Smooth muscle cell (in vitro differentiated cells): ENCODE measurements around the gene DTWD1. TPM values are rescaled to one million over a fixed set of nuclear protein-coding genes. Genes with fewer than 3 reads are reported as not detected.
"Not testable (repeated sequence)": the region's sequence is repeated elsewhere in the genome, so short reads cannot be mapped to it uniquely, and the experiment has no call there.

Experiments used
- DNase-seq: peaks from one replicate; lab custom pipeline; 2025; ENCODE audit not compliant: unreplicated experiment; lab: John Stamatoyannopoulos, UW
- H2AFZ ChIP-seq: fragments of 200-600 bp; sonication (generic); 2 replicates; pipeline ENCODE4 v1.6.0; 2016; ENCODE audit warnings: antibody characterized with exemption, low read depth, mild to moderate bottlenecking
- H3F3A ChIP-seq: fragments of 200-600 bp; sonication (generic); 2 replicates; pipeline ENCODE4 v1.6.0; 2017; ENCODE audit warnings: antibody characterized with exemption, low read depth
- H3K27ac ChIP-seq: fragments of 200-600 bp; sonication (generic); 2 replicates; pipeline ENCODE4 v1.5.1; 2016; ENCODE audit warnings: low read depth, mild to moderate bottlenecking
- H3K27me3 ChIP-seq: fragments of 200-600 bp; sonication (generic); 2 replicates; pipeline ENCODE4 v1.6.1; 2016; ENCODE audit warnings: low read depth, mild to moderate bottlenecking
- H3K36me3 ChIP-seq: fragments of 200-600 bp; sonication (generic); 2 replicates; pipeline ENCODE4 v1.5.1; 2016; ENCODE audit warnings: low read depth
- H3K4me1 ChIP-seq: fragments of 200-600 bp; sonication (generic); 2 replicates; pipeline ENCODE4 v1.5.1; 2016; ENCODE audit warnings: low read depth
- H3K4me2 ChIP-seq: fragments of 200-600 bp; sonication (generic); 2 replicates; pipeline ENCODE4 v1.6.0; 2016; ENCODE audit warnings: mild to moderate bottlenecking
- H3K4me3 ChIP-seq: fragments of 200-600 bp; sonication (generic); 2 replicates; pipeline ENCODE4 v1.5.1; 2016; ENCODE audit warnings: mild to moderate bottlenecking
- H3K79me2 ChIP-seq: fragments of 200-600 bp; sonication (generic); 2 replicates; pipeline ENCODE4 v1.6.0; 2016; ENCODE audit warnings: low read depth, mild to moderate bottlenecking
- H3K9ac ChIP-seq: fragments of 200-600 bp; sonication (generic); 2 replicates; pipeline ENCODE4 v1.6.0; 2016; ENCODE audit warnings: low read depth
- H3K9me3 ChIP-seq: fragments of 200-600 bp; sonication (generic); replicated peaks from 2 replicates; pipeline ENCODE4 v1.5.1; 2016; ENCODE audit warnings: low read depth
- H4K20me1 ChIP-seq: fragments of 200-600 bp; sonication (generic); 2 replicates; pipeline ENCODE4 v1.6.0; 2016; ENCODE audit warnings: low read depth
- WGBS: methylation state at CpG from one replicate; pipeline ENCODE4 v1.1.7; 2016; ENCODE audit warnings: low lambda C conversion rate; 5-methylcytosine and 5-hydroxymethylcytosine counted together
- polyA plus RNA-seq: library from polyadenylated mRNA; unstranded; fragments of >200 nt; fragmentation: Nextera tagmentation; extraction: Ambion mirVana; gene quantifications from 2 replicates; pipeline ENCODE4 v1.2.1, GENCODE V29; 2016
- total RNA-seq: library from RNA; depleted of rRNA; stranded (reverse); fragments of >200 nt; gene quantifications from 2 replicates; pipeline ENCODE4 v1.2.3, GENCODE V29; 2014
- TF ChIP-seq, protein P1 (sequence below): fragments of 200-600 bp; sonication (generic); IDR thresholded peaks from 2 replicates; pipeline ENCODE4 v1.5.1; 2017; ENCODE audit warnings: borderline replicate concordance, mild to moderate bottlenecking, antibody characterized with exemption; ENCODE audit not compliant: insufficient read depth, poor library complexity, severe bottlenecking

The DTWD1 gene, protein sequence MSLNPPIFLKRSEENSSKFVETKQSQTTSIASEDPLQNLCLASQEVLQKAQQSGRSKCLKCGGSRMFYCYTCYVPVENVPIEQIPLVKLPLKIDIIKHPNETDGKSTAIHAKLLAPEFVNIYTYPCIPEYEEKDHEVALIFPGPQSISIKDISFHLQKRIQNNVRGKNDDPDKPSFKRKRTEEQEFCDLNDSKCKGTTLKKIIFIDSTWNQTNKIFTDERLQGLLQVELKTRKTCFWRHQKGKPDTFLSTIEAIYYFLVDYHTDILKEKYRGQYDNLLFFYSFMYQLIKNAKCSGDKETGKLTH
- total RNA-seq (99.3 and 127 TPM in 2 replicates), polyA plus RNA-seq (64.1 and 65.4 TPM in 2 replicates)

DNA sequence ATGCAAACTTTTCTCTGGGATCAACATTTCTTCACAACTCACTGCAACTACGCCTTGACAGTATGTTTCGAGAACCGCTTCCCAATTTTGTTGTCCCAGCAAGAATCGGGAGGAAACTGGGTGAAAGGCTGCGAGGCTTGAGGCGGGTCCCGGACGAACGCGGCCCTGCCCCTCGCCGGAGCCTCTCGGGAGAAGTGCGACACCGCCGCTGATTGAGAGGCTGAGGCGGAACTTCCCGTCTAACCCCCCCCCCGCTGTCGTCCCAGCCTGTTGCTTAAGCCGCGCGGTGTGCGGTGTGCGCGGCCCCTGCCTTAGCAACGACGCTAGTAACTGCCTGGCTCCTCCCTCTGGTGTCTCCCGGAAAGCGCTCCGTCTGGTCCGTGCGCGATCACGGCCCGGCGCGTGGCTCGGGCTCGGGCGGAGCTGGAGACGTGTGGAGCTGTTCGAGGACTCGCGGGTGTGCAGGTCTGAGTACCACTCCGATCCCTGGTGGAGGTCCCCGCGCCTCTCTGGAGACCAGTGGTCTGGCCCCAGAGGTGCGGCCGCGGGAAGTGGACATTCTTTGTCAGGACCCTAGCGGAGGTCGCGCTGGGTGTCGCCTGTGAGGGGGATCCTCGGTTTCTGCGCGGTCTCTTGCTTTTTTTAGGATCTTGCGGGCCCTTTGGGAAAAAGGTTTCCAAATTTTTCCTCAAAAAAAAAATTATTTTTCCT is at the start of gene DTWD1, which contains the start of gene FAM227B:
Gene DTWD1 (plus strand): TSS at position 391 of the 711 bp plus-strand sequence. CDS start 4,120 bp downstream, outside the sequence.
Gene FAM227B (minus strand): TSS at position 161 of the 711 bp plus-strand sequence. CDS start 5,647 bp downstream, outside the sequence.
- Histone ChIP-seq H4K20me1 (no peaks in the 10 kb centered on the region), H3K27ac (peak within 1 kb of the TSS; percentile 98), H3K9ac (peak within 1 kb of the TSS; percentile 94), H3K4me3 (peak within 1 kb of the TSS; percentile 94), H3K9me3 (no peaks in the 10 kb centered on the region), H3K36me3 (no peaks in the 10 kb centered on the region), H3K4me2 (peak within 1 kb of the TSS; percentile 99), H3F3A (peaks cover 9% of the 10 kb centered on the region), H2AFZ (peak within 1 kb of the TSS; percentile 84), H3K79me2 (peaks cover 43% of the 10 kb centered on the region), H3K4me1 (peaks cover 34% of the 10 kb centered on the region), H3K27me3 (no peaks in the 10 kb centered on the region)
- 1% methylated on average over 59 of the region's 59 CpGs for WGBS
- TF ChIP-seq, protein P1, sequence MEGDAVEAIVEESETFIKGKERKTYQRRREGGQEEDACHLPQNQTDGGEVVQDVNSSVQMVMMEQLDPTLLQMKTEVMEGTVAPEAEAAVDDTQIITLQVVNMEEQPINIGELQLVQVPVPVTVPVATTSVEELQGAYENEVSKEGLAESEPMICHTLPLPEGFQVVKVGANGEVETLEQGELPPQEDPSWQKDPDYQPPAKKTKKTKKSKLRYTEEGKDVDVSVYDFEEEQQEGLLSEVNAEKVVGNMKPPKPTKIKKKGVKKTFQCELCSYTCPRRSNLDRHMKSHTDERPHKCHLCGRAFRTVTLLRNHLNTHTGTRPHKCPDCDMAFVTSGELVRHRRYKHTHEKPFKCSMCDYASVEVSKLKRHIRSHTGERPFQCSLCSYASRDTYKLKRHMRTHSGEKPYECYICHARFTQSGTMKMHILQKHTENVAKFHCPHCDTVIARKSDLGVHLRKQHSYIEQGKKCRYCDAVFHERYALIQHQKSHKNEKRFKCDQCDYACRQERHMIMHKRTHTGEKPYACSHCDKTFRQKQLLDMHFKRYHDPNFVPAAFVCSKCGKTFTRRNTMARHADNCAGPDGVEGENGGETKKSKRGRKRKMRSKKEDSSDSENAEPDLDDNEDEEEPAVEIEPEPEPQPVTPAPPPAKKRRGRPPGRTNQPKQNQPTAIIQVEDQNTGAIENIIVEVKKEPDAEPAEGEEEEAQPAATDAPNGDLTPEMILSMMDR, result no peak
- peak; percentile 79 for DNase-seq

DNA sequence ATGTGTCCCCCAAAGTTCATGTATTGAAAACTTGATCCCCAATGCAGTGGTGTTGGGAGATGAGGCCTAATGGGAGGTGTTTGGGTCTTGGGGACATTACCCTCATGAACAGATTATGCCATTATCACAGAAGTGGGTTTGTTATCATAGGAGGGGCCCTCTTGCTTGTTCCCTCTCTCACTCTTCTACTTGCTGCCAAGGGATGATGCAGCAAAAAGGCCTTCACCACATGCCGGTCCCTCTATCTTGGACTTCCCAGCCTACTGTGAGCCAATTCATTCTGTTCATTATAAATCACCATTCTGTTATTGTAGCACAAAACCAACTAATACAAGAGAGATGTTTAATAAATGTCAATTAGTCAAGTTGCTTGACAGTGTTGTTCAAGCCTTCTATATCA is 47.4 kb upstream of the DTWD1 start:
- Histone ChIP-seq H4K20me1 (no peaks in the 10 kb centered on the region), H3K27me3 (no peaks in the 10 kb centered on the region), H2AFZ (no peak overlapping the region), H3K4me3 (no peak overlapping the region), H3K4me2 (no peak overlapping the region), H3K9ac (no peak overlapping the region), H3K27ac (no peak overlapping the region), H3K4me1 (no peaks in the 10 kb centered on the region), H3K9me3 (peaks cover 8% of the 10 kb centered on the region), H3K36me3 (no peaks in the 10 kb centered on the region), H3K79me2 (no peaks in the 10 kb centered on the region), H3F3A (no peaks in the 10 kb centered on the region)
- 93% methylated on average over 1 of the region's 1 CpG for WGBS
- TF ChIP-seq, protein P1, result no peak
- no peak for DNase-seq

DNA sequence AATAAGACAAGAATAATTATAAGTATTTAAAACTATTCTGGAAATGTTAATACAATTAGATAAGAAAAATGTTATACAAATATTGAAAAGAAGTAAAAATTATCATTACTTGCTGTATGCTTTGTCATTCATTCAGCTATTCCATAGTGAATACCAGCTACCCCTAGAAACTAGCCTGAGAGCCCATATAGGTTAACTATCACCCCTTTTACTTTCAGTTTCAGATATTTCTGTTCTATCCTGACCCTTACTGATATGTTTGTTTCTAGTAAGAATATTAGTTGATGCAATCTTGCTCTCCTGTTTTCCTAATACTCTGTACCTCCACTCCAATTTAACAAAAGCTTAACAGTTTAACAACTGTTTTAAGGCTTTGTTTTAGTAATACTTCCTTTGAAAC is 31.8 kb upstream of the DTWD1 start:
- Histone ChIP-seq H3K27ac (no peak overlapping the region), H2AFZ (no peak overlapping the region), H4K20me1 (no peaks in the 10 kb centered on the region), H3K27me3 (no peaks in the 10 kb centered on the region), H3K9ac (no peak overlapping the region), H3K9me3 (no peaks in the 10 kb centered on the region), H3K79me2 (no peaks in the 10 kb centered on the region), H3K4me2 (no peak overlapping the region), H3K36me3 (no peaks in the 10 kb centered on the region), H3K4me3 (no peak overlapping the region), H3F3A (no peaks in the 10 kb centered on the region), H3K4me1 (no peaks in the 10 kb centered on the region)
- DNase-seq, result no peak
- TF ChIP-seq, protein P1, result no peak

DNA sequence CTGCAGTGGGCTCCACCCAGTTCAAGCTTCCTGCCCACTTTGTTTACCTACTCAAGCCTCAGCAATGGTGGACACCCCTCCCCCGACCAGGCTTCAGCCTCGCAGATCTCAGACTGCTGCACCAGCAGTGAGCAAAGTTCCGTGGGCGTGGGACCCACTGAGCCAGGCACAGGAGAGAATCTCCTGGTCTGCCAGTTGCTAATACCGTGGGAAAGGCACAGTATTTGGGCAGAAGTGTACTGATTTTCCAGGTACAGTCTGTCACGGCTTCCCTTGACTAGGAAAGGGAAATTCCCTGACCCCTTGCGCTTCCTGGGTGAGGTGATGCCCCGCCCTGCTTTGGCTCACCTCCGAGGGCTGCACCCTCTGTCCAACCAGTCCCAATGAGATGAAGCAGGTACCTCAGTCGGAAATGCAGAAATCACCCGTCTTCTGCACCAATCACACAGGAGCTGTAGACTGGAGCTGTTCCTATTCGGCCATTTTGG is 28.0 kb upstream of the DTWD1 start:
- not testable (repeated sequence) for H3K9ac ChIP-seq, H3K4me2 ChIP-seq, H3K27ac ChIP-seq, H3K79me2 ChIP-seq, H2AFZ ChIP-seq, DNase-seq, H4K20me1 ChIP-seq, H3F3A ChIP-seq, H3K9me3 ChIP-seq, H3K4me1 ChIP-seq, H3K27me3 ChIP-seq, H3K36me3 ChIP-seq, H3K4me3 ChIP-seq
- 93% methylated on average over 12 of the region's 12 CpGs for WGBS
